ENCODE data around the gene NKAP. TPM values are rescaled to one million over a fixed set of nuclear protein-coding genes. Genes with fewer than 3 reads are reported as not detected.

The NKAP gene
- total and polyA plus RNA-seq, 2 of the 13 experiments (the other 11 are each of a cell fraction or from before 2014, with no cell fraction given) = 3.6 to 6.1 TPM

GRCh38 chrX:119871599-119872395 lies 71.8 kb downstream of the NKAP start, which contains the start of the genes NDUFA1 and RNF113A (continued):
- TF ChIP-seq MAFK (conservative IDR thresholded peaks at IDR 0.05 in 1 of 2, IDR thresholded peaks at IDR 0.05 in 1 of 2; ENCODE audit: low read length in 2 of 2) = no peak
- TF ChIP-seq POLR2G (IDR thresholded peaks at IDR 0.05; ENCODE audit: low read depth, low read length) = peak; percentile 90
- TF ChIP-seq, protein P1, sequence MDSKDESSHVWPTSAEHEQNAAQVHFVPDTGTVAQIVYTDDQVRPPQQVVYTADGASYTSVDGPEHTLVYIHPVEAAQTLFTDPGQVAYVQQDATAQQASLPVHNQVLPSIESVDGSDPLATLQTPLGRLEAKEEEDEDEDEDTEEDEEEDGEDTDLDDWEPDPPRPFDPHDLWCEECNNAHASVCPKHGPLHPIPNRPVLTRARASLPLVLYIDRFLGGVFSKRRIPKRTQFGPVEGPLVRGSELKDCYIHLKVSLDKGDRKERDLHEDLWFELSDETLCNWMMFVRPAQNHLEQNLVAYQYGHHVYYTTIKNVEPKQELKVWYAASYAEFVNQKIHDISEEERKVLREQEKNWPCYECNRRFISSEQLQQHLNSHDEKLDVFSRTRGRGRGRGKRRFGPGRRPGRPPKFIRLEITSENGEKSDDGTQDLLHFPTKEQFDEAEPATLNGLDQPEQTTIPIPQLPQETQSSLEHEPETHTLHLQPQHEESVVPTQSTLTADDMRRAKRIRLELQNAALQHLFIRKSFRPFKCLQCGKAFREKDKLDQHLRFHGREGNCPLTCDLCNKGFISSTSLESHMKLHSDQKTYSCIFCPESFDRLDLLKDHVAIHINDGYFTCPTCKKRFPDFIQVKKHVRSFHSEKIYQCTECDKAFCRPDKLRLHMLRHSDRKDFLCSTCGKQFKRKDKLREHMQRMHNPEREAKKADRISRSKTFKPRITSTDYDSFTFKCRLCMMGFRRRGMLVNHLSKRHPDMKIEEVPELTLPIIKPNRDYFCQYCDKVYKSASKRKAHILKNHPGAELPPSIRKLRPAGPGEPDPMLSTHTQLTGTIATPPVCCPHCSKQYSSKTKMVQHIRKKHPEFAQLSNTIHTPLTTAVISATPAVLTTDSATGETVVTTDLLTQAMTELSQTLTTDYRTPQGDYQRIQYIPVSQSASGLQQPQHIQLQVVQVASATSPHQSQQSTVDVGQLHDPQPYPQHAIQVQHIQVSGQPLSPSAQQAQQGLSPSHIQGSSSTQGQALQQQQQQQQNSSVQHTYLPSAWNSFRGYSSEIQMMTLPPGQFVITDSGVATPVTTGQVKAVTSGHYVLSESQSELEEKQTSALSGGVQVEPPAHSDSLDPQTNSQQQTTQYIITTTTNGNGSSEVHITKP (CRISPR knock-in tag; IDR thresholded peaks at IDR 0.05; ENCODE audit: low read depth) = no peak
- no peak for TF ChIP-seq ZNF180 (CRISPR knock-in tag; IDR thresholded peaks at IDR 0.05; ENCODE audit: borderline replicate concordance, low read depth)
- no peak for TF ChIP-seq ZNF672 (CRISPR knock-in tag; IDR thresholded peaks at IDR 0.05)
- peak; percentile 62; the same call in 1 of the 2 replicates for TF ChIP-seq CEBPB (IDR thresholded peaks at IDR 0.05; ENCODE audit: borderline replicate concordance, low read depth, low read length)
- no peak for TF ChIP-seq TAF15 (IDR thresholded peaks at IDR 0.05; ENCODE audit: low read depth, low read length, poor library complexity, severe bottlenecking)
- peak; percentile 54; the same call in 1 of the 2 replicates for TF ChIP-seq NFKB2 (CRISPR knock-in tag; IDR thresholded peaks at IDR 0.05; ENCODE audit: borderline replicate concordance)
- TF ChIP-seq, protein P2, sequence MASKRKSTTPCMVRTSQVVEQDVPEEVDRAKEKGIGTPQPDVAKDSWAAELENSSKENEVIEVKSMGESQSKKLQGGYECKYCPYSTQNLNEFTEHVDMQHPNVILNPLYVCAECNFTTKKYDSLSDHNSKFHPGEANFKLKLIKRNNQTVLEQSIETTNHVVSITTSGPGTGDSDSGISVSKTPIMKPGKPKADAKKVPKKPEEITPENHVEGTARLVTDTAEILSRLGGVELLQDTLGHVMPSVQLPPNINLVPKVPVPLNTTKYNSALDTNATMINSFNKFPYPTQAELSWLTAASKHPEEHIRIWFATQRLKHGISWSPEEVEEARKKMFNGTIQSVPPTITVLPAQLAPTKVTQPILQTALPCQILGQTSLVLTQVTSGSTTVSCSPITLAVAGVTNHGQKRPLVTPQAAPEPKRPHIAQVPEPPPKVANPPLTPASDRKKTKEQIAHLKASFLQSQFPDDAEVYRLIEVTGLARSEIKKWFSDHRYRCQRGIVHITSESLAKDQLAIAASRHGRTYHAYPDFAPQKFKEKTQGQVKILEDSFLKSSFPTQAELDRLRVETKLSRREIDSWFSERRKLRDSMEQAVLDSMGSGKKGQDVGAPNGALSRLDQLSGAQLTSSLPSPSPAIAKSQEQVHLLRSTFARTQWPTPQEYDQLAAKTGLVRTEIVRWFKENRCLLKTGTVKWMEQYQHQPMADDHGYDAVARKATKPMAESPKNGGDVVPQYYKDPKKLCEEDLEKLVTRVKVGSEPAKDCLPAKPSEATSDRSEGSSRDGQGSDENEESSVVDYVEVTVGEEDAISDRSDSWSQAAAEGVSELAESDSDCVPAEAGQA (IDR thresholded peaks at IDR 0.05; ENCODE audit: low read depth) = peak; percentile 63
- TF ChIP-seq, protein P2 (CRISPR knock-in tag; IDR thresholded peaks at IDR 0.05; ENCODE audit: borderline replicate concordance) = peak; percentile 72; the same call in 1 of the 2 replicates
- TF ChIP-seq TBP (CRISPR knock-in tag; IDR thresholded peaks at IDR 0.05) = no peak
- TF ChIP-seq ZNF296 (CRISPR knock-in tag; conservative IDR thresholded peaks at IDR 0.05) = no peak
- no peak for TF ChIP-seq ZUFSP (CRISPR knock-in tag; IDR thresholded peaks at IDR 0.05; ENCODE audit: borderline replicate concordance)
- TF ChIP-seq ZNF792 (CRISPR knock-in tag; IDR thresholded peaks at IDR 0.05) = no peak
- TF ChIP-seq MED13 (CRISPR knock-in tag; IDR thresholded peaks at IDR 0.05) = peak; percentile 74

All from HepG2 (cell line).